Head of caudate nucleus (tissue), 42 donors: Measurements from ENCODE around the gene COL13A1.
A peak's percentile ranks its signal among the peaks of the same experiment; 100 is the strongest.

Experiments
- DNase-seq, 42 donors: peaks; one replicate each; pipeline versions ENCODE4 v3.0.0 to v3.0.0-alpha.2; 2020 to 2021; ENCODE audit warnings: mixed read lengths in 7 of 42
- intact Hi-C: fragments of 100-400 bp; cut with DNase I; formaldehyde crosslinking; loops from one replicate; pipeline ENCODE4 v1.15.0; 2022

The COL13A1 gene

GRCh38 chr10:69952069-69952800 is 150.5 kb downstream of the COL13A1 start:
- intact Hi-C loops: no loop called here

GRCh38 chr10:69952821-69953221 is 151.1 kb downstream of the COL13A1 start:
- no peak for DNase-seq
- intact Hi-C loops: no loop called here

More at GRCh38 chr10:69952069-69952800, 150.5 kb downstream of the COL13A1 start:
- DNase-seq: no peak

- DNase-seq: peak in 2 of 42 donors; percentile 16 to 31
- intact Hi-C loops: no loop called here
Measured at GRCh38 chr10:69953851-69954250, 152.1 kb downstream of the COL13A1 start.

GRCh38 chr10:69955211-69955805 is 153.6 kb downstream of the COL13A1 start:
- intact Hi-C loops: no loop called here
- peak in 1 of 42 donors; percentile 9 for DNase-seq

- intact Hi-C loops: no loop called here
- peak in 3 of 42 donors; percentile 16 to 20 (median 18) for DNase-seq
Measured at GRCh38 chr10:69955897-69956740, 154.4 kb downstream of the COL13A1 start.

GRCh38 chr10:69956741-69957230 is 155.1 kb downstream of the COL13A1 start:
- peak in 2 of 42 donors; percentile 9 to 11 for DNase-seq
- intact Hi-C loops: no loop called here

GRCh38 chr10:69957241-69957885 is 155.7 kb downstream of the COL13A1 start:
- peak in 2 of 42 donors; percentile 7 to 18 for DNase-seq
- intact Hi-C loops: no loop called here

GRCh38 chr10:69957886-69958555 is 156.3 kb downstream of the COL13A1 start:
- intact Hi-C loops: no loop called here
- peak in 7 of 42 donors; percentile 15 to 61 (median 25) for DNase-seq

GRCh38 chr10:69958556-69958902 is 156.8 kb downstream of the COL13A1 start:
- no peak for DNase-seq
- intact Hi-C loops: no loop called here

GRCh38 chr10:69959911-69960310 is 158.2 kb downstream of the COL13A1 start:
- DNase-seq: peak in 1 of 42 donors; percentile 14
- intact Hi-C loops: no loop called here

- no peak for DNase-seq
- intact Hi-C loops: no loop called here
Measured at GRCh38 chr10:69960606-69960987, 158.9 kb downstream of the COL13A1 start.

- DNase-seq: peak in 1 of 42 donors; percentile 5
- intact Hi-C loops: no loop called here
Measured at GRCh38 chr10:69960988-69961880, 159.5 kb downstream of the COL13A1 start.

- DNase-seq: peak in 2 of 42 donors; percentile 33
- intact Hi-C loops: no loop called here
Measured at GRCh38 chr10:69961881-69962745, 160.4 kb downstream of the COL13A1 start.

- intact Hi-C loops: no loop called here
- DNase-seq: peak in 2 of 42 donors; percentile 13 to 19
Measured at GRCh38 chr10:69962746-69963135, 161.0 kb downstream of the COL13A1 start.

GRCh38 chr10:69963178-69963834 is 161.6 kb downstream of the COL13A1 start:
- intact Hi-C loops: no loop called here
- peak in 2 of 42 donors; percentile 9 to 23 for DNase-seq
